Caco-2 (cell line): Measurements from ENCODE around the gene FABP1. TPM values are rescaled to one million over a fixed set of nuclear protein-coding genes. Genes with fewer than 3 reads are reported as not detected.

Experiments used
- BruUV-seq: library from RNA; stranded (reverse); fragments of 400-500 nt; replicated peaks from 2 replicates; lab custom pipeline; 2021; lab: Mats Ljungman, UMichigan
- CTCF ChIA-PET: fragments of 300-600 bp; sonication (Branson Sonifier 250); formaldehyde crosslinking; loops from one replicate; lab custom pipeline; 2022; ENCODE audit warnings: antibody characterized with exemption; lab: Charles Lee
- POLR2A ChIA-PET: fragments of 300-600 bp; sonication (Branson Sonifier 250); formaldehyde crosslinking; loops from one replicate; lab custom pipeline; 2022; ENCODE audit warnings: antibody characterized with exemption; lab: Charles Lee
- DNase-seq, 2 experiments: peaks; one replicate each; pipeline versions ENCODE4 v3.0.0 to v3.0.0-alpha.2; 2020 to 2022
- H3K27me3 ChIP-seq: replicated peaks from 2 replicates; pipeline ENCODE4 v1.6.0; 2011; ENCODE audit warnings: low read length; ENCODE audit not compliant: control insufficient read depth, insufficient read depth
- H3K36me3 ChIP-seq: 2 replicates; pipeline ENCODE4 v1.5.1; 2011; ENCODE audit warnings: low read length; ENCODE audit not compliant: control insufficient read depth, insufficient read depth
- H3K4me1 ChIP-seq: fragments of 250-450 bp; sonication (Bioruptor Pico); 2 replicates; pipeline ENCODE4 v1.5.1; 2020; ENCODE audit warnings: mild to moderate bottlenecking
- H3K4me3 ChIP-seq: 2 replicates; pipeline ENCODE4 v1.5.1; 2011; ENCODE audit warnings: low read depth, mild to moderate bottlenecking, control low read depth, low read length
- H3K9me3 ChIP-seq: fragments of 250-450 bp; sonication (Bioruptor Pico); 2 replicates; pipeline ENCODE4 v1.5.1; 2020; ENCODE audit warnings: mild to moderate bottlenecking, moderate library complexity
- H3K27ac Mint-ChIP-seq: one replicate; pipeline ENCODE4 v1.8.0; 2022; ENCODE audit warnings: mixed read lengths; ENCODE audit not compliant: unreplicated experiment
- H3K27me3 Mint-ChIP-seq: one replicate; pipeline ENCODE4 v1.8.0; 2022; ENCODE audit warnings: mixed read lengths; ENCODE audit not compliant: insufficient read depth, unreplicated experiment
- H3K36me3 Mint-ChIP-seq: one replicate; pipeline ENCODE4 v1.8.0; 2022; ENCODE audit warnings: mild to moderate bottlenecking, mixed read lengths; ENCODE audit not compliant: insufficient read depth, unreplicated experiment
- H3K4me1 Mint-ChIP-seq: one replicate; pipeline ENCODE4 v1.8.0; 2022; ENCODE audit warnings: low read depth, mixed read lengths; ENCODE audit not compliant: unreplicated experiment
- H3K4me3 Mint-ChIP-seq: one replicate; pipeline ENCODE4 v1.8.0; 2022; ENCODE audit warnings: mild to moderate bottlenecking, moderate library complexity, mixed read lengths; ENCODE audit not compliant: unreplicated experiment
- H3K9me3 Mint-ChIP-seq: one replicate; pipeline ENCODE4 v1.8.0; 2022; ENCODE audit warnings: mixed read lengths; ENCODE audit not compliant: unreplicated experiment
- intact Hi-C: fragments of 100-400 bp; cut with micrococcal nuclease; formaldehyde crosslinking; loops from one replicate; pipeline ENCODE4 v1.10.0; 2022; ENCODE audit not compliant: unreplicated experiment
- total RNA-seq: library from RNA; stranded (reverse); gene quantifications from 2 replicates; pipeline ENCODE4 v1.2.3, GENCODE V29; 2022
- TF ChIP-seq, protein P1 (sequence below), 2 experiments: fragments of 200-600 bp in 1 of 2; IDR thresholded peaks; 1 replicate in 1 of 2; 2 replicates in 1 of 2; pipeline versions ENCODE4 v1.5.1 to v1.8.0; 2011 to 2022; ENCODE audit warnings: antibody characterized with exemption in 1 of 2, control low read depth in 1 of 2, inconsistent platforms in 1 of 2, low read depth in 1 of 2, low read length in 1 of 2, mild to moderate bottlenecking in 1 of 2, moderate library complexity in 1 of 2; ENCODE audit not compliant: insufficient read depth in 1 of 2, severe bottlenecking in 1 of 2, unreplicated experiment in 1 of 2

FABP1 gene
- total RNA-seq, 1 experiment from 2014 or later: 44.5 TPM

DNA sequence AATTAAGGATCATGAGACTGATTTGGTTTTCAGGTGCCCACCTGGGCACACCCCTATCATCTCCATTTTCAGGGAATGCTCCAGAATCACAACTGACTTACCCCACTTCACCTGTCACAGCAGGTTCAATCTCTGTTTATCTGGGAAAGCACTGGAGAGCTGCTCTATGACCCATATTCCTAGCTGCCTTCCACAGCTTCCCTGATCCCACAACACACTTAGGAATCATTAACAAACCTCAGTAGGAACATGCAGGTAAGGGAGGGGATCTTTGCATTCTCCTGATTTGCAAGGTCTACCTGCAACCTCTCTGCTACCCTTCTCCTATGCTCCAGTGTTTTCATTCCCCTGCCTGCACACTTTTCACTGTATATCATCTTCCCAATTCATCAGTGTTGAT is 18.7 kb upstream of the FABP1 start:
- Mint-ChIP-seq H3K9me3 (peaks cover 36% of the 10 kb centered on the region), H3K4me1 (peaks cover 17% of the 10 kb centered on the region), H3K27me3 (no peaks in the 10 kb centered on the region), H3K36me3 (no peaks in the 10 kb centered on the region), H3K4me3 (no peak overlapping the region), H3K27ac (no peak overlapping the region)
- TF ChIP-seq, protein P1, sequence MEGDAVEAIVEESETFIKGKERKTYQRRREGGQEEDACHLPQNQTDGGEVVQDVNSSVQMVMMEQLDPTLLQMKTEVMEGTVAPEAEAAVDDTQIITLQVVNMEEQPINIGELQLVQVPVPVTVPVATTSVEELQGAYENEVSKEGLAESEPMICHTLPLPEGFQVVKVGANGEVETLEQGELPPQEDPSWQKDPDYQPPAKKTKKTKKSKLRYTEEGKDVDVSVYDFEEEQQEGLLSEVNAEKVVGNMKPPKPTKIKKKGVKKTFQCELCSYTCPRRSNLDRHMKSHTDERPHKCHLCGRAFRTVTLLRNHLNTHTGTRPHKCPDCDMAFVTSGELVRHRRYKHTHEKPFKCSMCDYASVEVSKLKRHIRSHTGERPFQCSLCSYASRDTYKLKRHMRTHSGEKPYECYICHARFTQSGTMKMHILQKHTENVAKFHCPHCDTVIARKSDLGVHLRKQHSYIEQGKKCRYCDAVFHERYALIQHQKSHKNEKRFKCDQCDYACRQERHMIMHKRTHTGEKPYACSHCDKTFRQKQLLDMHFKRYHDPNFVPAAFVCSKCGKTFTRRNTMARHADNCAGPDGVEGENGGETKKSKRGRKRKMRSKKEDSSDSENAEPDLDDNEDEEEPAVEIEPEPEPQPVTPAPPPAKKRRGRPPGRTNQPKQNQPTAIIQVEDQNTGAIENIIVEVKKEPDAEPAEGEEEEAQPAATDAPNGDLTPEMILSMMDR (IDR thresholded peaks at IDR 0.05; ENCODE audit: insufficient read depth in 1 of 2, low read depth in 1 of 2, low read length in 1 of 2, severe bottlenecking in 1 of 2, unreplicated experiment in 1 of 2): no peak
- no peak for DNase-seq
- Histone ChIP-seq H3K4me3 (no peak overlapping the region), H3K9me3 (peaks cover 18% of the 10 kb centered on the region), H3K4me1 (peaks cover 24% of the 10 kb centered on the region), H3K27me3 (no peaks in the 10 kb centered on the region), H3K36me3 (no peaks in the 10 kb centered on the region; the same call in 1 of the 2 replicates)
- intact Hi-C loops: no loop called here
- ChIA-PET CTCF (interaction anchor here (1.4 to 2.1 kb wide), 2 partner anchors 13 to 86 kb away, joined by 3 to 10 read pairs; no protein-coding TSS in a partner anchor), POLR2A (interaction anchor here (0.5 kb wide), 1 partner anchor 1705 kb away, joined by 11 read pairs; no protein-coding TSS in a partner anchor)
- no TSS peak for BruUV-seq

DNA sequence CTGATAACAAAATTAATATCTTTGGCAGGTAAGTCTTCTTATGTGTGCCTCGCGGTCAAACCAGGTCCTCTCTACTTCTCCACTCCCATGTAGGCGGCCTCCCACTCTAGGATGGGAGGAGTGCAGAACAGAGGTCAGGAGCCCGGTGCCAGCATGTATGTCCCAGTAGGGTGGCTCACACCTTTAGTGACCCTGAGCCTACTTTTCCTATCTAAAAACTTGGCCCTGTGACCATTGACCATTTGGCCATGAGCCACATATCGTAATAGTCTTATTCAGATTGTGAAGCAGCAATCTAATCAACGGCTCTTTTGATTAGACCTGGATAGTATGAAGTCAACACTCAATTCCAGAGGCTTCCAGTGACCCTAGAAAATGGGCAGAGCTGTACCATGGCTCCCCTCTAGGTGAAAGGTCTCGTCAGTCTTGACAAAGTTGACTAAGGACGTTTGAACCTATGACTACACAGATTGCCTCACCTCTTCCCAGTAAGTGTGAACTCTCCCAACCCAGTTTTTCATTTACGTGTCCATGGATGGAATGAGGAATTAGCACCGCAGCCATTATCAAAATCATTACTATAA is 17.1 kb upstream of the FABP1 start:
- CTCF ChIA-PET: interaction anchor here (2.1 kb wide), 1 partner anchor 84 kb away, joined by 10 read pairs; no protein-coding TSS in a partner anchor
- TF ChIP-seq, protein P1 (IDR thresholded peaks at IDR 0.05; ENCODE audit: insufficient read depth in 1 of 2, low read depth in 1 of 2, low read length in 1 of 2, severe bottlenecking in 1 of 2, unreplicated experiment in 1 of 2): no peak
- peaks cover 20% of the 10 kb centered on the region for H3K4me1 Mint-ChIP-seq
- Histone ChIP-seq H3K9me3 (peaks cover 24% of the 10 kb centered on the region), H3K4me1 (peaks cover 33% of the 10 kb centered on the region), H3K36me3 (no peaks in the 10 kb centered on the region; the same call in 1 of the 2 replicates), H3K27me3 (no peaks in the 10 kb centered on the region), H3K4me3 (no peak overlapping the region)
- no peak overlapping the region for H3K27ac Mint-ChIP-seq
- H3K4me3 Mint-ChIP-seq: no peak overlapping the region
- intact Hi-C loops: no loop called here
- H3K9me3 Mint-ChIP-seq: peaks cover 49% of the 10 kb centered on the region
- no peaks in the 10 kb centered on the region for H3K27me3 Mint-ChIP-seq
- no TSS peak for BruUV-seq
- no peaks in the 10 kb centered on the region for H3K36me3 Mint-ChIP-seq
- POLR2A ChIA-PET: no interaction called here
- DNase-seq: no peak

DNA sequence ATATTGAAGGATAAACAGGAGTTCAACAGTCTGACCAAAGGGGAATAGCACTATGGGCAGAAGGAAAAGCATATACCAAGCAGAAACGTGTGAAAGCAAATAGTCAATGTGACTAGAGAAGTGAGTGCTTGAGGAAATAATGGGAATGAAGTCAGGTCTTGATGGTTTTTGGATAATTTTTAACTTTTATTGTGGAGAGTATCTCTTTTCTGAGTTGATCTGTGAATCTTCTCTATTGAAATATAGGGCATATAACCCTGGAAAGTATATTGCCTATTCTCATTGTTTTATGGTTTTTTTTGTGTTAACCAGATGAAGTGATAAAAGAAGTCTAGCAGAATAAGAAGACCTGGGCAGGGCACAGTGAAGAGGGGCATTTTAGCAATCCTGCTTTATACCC is 16.4 kb upstream of the FABP1 start:
- Histone ChIP-seq H3K9me3 (peaks cover 24% of the 10 kb centered on the region), H3K27me3 (no peaks in the 10 kb centered on the region), H3K36me3 (no peaks in the 10 kb centered on the region; the same call in 1 of the 2 replicates), H3K4me1 (peaks cover 41% of the 10 kb centered on the region), H3K4me3 (no peak overlapping the region)
- no TSS peak for BruUV-seq
- no peaks in the 10 kb centered on the region for H3K27me3 Mint-ChIP-seq
- no peak overlapping the region for H3K4me3 Mint-ChIP-seq
- CTCF ChIA-PET: no interaction called here
- peaks cover 44% of the 10 kb centered on the region for H3K9me3 Mint-ChIP-seq
- POLR2A ChIA-PET: no interaction called here
- no peak for DNase-seq
- intact Hi-C loops: no loop called here
- TF ChIP-seq, protein P1 (IDR thresholded peaks at IDR 0.05; ENCODE audit: insufficient read depth in 1 of 2, low read depth in 1 of 2, low read length in 1 of 2, severe bottlenecking in 1 of 2, unreplicated experiment in 1 of 2): no peak
- H3K4me1 Mint-ChIP-seq: peaks cover 27% of the 10 kb centered on the region
- no peak overlapping the region for H3K27ac Mint-ChIP-seq
- no peaks in the 10 kb centered on the region for H3K36me3 Mint-ChIP-seq
